ENCODE data around the gene TTC7B. TPM values are rescaled to one million over a fixed set of nuclear protein-coding genes. Genes with fewer than 3 reads are reported as not detected.

TTC7B gene
- total and polyA plus RNA-seq, 2 of the 13 experiments (the other 11 are each of a cell fraction or from before 2014, with no cell fraction given), result 1.3 to 3.2 TPM

DNA sequence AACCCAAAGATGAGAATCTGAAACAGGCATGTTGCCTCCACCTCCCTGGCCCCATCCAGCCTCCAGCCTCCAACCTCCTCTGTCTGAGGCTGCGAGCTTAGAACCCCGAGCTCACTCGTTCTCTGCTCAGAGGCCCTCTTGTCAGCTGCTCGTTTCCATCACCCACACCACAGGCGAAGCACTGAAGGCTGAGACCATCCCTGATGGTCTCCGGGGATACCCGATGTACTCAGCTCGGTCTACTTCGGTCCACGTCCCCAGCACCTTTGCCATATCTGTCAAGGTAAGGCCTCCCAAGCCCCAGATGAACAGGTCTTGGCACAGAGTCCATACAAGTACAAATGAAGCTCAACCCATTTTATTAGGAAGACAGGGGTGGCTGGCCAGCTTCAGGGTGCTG is 72.4 kb downstream of the TTC7B start (continued):
- no peak for TF ChIP-seq ELF4 (CRISPR knock-in tag; IDR thresholded peaks at IDR 0.05; ENCODE audit: borderline replicate concordance)

DNA sequence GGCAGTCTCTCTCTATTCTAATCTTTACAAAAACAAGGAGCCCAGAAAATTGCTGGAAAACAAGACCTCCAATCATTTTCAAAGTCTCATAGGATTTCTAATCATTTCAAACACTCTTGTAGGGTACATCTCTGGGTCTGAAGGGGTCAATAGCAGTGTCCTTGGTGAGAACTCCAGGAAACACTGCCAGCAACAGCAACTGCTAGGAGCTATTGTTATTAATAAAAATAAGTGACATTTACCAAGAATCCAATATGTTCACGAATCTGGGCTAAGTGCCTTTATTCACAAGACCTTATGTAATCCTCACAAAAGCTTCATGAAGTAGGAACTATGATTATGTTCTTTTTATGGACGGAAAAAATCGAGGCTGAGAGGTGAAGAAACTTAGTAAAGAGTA is 72.8 kb downstream of the TTC7B start:
- H3K9me3 ChIP-seq (ENCODE audit: low read length), result no peaks in the 10 kb centered on the region
- H3K9ac ChIP-seq (ENCODE audit: insufficient read depth, low read depth, low read length), result no peak overlapping the region
- ChIA-PET CTCF (ENCODE audit: low intra/inter-chr PET ratio, low total read pairs) (no interaction called here), POLR2A (no interaction called here)
- no peaks in the 10 kb centered on the region for H3K79me2 ChIP-seq (ENCODE audit: insufficient read depth, low read length)
- FAIRE-seq (no peak), DNase-seq (ENCODE audit: low spot score) (no peak), ATAC-seq (no peak)
- no peak for TF ChIP-seq ZNF878 (CRISPR knock-in tag; IDR thresholded peaks at IDR 0.05)
- no peak for TF ChIP-seq HOXA9 (CRISPR knock-in tag; IDR thresholded peaks at IDR 0.05; ENCODE audit: borderline replicate concordance)
- no peak for TF ChIP-seq GABPB1 (CRISPR knock-in tag; IDR thresholded peaks at IDR 0.05)
- TF ChIP-seq ZNF235 (CRISPR knock-in tag; IDR thresholded peaks at IDR 0.05; ENCODE audit: borderline replicate concordance), result no peak
- TF ChIP-seq MYC (CRISPR knock-in tag; IDR thresholded peaks at IDR 0.05; ENCODE audit: borderline replicate concordance), result no peak
- TF ChIP-seq, protein P1, sequence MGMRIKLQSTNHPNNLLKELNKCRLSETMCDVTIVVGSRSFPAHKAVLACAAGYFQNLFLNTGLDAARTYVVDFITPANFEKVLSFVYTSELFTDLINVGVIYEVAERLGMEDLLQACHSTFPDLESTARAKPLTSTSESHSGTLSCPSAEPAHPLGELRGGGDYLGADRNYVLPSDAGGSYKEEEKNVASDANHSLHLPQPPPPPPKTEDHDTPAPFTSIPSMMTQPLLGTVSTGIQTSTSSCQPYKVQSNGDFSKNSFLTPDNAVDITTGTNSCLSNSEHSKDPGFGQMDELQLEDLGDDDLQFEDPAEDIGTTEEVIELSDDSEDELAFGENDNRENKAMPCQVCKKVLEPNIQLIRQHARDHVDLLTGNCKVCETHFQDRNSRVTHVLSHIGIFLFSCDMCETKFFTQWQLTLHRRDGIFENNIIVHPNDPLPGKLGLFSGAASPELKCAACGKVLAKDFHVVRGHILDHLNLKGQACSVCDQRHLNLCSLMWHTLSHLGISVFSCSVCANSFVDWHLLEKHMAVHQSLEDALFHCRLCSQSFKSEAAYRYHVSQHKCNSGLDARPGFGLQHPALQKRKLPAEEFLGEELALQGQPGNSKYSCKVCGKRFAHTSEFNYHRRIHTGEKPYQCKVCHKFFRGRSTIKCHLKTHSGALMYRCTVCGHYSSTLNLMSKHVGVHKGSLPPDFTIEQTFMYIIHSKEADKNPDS (CRISPR knock-in tag; IDR thresholded peaks at IDR 0.05), result no peak
- TF ChIP-seq, protein P2, sequence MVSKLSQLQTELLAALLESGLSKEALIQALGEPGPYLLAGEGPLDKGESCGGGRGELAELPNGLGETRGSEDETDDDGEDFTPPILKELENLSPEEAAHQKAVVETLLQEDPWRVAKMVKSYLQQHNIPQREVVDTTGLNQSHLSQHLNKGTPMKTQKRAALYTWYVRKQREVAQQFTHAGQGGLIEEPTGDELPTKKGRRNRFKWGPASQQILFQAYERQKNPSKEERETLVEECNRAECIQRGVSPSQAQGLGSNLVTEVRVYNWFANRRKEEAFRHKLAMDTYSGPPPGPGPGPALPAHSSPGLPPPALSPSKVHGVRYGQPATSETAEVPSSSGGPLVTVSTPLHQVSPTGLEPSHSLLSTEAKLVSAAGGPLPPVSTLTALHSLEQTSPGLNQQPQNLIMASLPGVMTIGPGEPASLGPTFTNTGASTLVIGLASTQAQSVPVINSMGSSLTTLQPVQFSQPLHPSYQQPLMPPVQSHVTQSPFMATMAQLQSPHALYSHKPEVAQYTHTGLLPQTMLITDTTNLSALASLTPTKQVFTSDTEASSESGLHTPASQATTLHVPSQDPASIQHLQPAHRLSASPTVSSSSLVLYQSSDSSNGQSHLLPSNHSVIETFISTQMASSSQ (IDR thresholded peaks at IDR 0.05; ENCODE audit: low read depth), result no peak
- TF ChIP-seq, protein P2 (CRISPR knock-in tag; IDR thresholded peaks at IDR 0.05; ENCODE audit: borderline replicate concordance), result no peak
- TF ChIP-seq YY1 (IDR thresholded peaks at IDR 0.05; ENCODE audit: insufficient read depth, insufficient replicate concordance, low read depth, low read length), result no peak
- TF ChIP-seq, protein P3, sequence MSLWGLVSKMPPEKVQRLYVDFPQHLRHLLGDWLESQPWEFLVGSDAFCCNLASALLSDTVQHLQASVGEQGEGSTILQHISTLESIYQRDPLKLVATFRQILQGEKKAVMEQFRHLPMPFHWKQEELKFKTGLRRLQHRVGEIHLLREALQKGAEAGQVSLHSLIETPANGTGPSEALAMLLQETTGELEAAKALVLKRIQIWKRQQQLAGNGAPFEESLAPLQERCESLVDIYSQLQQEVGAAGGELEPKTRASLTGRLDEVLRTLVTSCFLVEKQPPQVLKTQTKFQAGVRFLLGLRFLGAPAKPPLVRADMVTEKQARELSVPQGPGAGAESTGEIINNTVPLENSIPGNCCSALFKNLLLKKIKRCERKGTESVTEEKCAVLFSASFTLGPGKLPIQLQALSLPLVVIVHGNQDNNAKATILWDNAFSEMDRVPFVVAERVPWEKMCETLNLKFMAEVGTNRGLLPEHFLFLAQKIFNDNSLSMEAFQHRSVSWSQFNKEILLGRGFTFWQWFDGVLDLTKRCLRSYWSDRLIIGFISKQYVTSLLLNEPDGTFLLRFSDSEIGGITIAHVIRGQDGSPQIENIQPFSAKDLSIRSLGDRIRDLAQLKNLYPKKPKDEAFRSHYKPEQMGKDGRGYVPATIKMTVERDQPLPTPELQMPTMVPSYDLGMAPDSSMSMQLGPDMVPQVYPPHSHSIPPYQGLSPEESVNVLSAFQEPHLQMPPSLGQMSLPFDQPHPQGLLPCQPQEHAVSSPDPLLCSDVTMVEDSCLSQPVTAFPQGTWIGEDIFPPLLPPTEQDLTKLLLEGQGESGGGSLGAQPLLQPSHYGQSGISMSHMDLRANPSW (CRISPR knock-in tag; IDR thresholded peaks at IDR 0.05; ENCODE audit: borderline replicate concordance), result no peak
- TF ChIP-seq MAZ (IDR thresholded peaks at IDR 0.05; ENCODE audit: borderline replicate concordance, low read depth, low read length), result no peak
- TF ChIP-seq MAZ (CRISPR knock-in tag; IDR thresholded peaks at IDR 0.05; ENCODE audit: low read depth), result no peak
- TF ChIP-seq NFE2L1 (CRISPR knock-in tag; IDR thresholded peaks at IDR 0.05; ENCODE audit: borderline replicate concordance), result no peak
- no peak for TF ChIP-seq ZNF292 (CRISPR knock-in tag; IDR thresholded peaks at IDR 0.05; ENCODE audit: borderline replicate concordance, low read depth)
- H3K4me2 ChIP-seq (ENCODE audit: low read depth, low read length), result no peak overlapping the region
- in situ Hi-C loops (cut with HindIII; ENCODE audit: extremely low pct_ligation_motif_present, low pct_unique_long_range_greater_than_20kb) (no loop called here), intact Hi-C loops (cut with micrococcal nuclease; ENCODE audit: unreplicated experiment) (no loop called here)
- no peaks in the 10 kb centered on the region for H4K20me1 ChIP-seq (ENCODE audit: insufficient read depth, low read length)
- no peak overlapping the region for H3K4me3 ChIP-seq (replicated peaks in 1 of 3; ENCODE audit: insufficient read depth in 1 of 3, low read depth in 2 of 3, low read length in 3 of 3)
- 22% methylated on average over 3 of the region's 3 CpGs for WGBS (ENCODE audit: low lambda C conversion rate)
- no TSS peak for BruUV-seq (replicated peaks)
- H3K36me3 ChIP-seq (replicated peaks in 1 of 2; ENCODE audit: control insufficient read depth in 1 of 2, insufficient read depth in 2 of 2, low read length in 2 of 2), result no peaks in the 10 kb centered on the region
- no peak overlapping the region for H2AFZ ChIP-seq (ENCODE audit: low read length)
- no peaks in the 10 kb centered on the region; a peak in 1 of 5 replicates for H3K27me3 ChIP-seq (ENCODE audit: control insufficient read depth in 1 of 2, insufficient read depth in 2 of 2, low read length in 2 of 2)
- no peaks in the 10 kb centered on the region for H3K4me1 ChIP-seq (ENCODE audit: insufficient read depth, low read length)
- no peak overlapping the region for H3K27ac ChIP-seq (ENCODE audit: extremely low read length, insufficient read depth, low read length)
